ENCODE data around the gene TLX1.

TLX1 gene

DNA sequence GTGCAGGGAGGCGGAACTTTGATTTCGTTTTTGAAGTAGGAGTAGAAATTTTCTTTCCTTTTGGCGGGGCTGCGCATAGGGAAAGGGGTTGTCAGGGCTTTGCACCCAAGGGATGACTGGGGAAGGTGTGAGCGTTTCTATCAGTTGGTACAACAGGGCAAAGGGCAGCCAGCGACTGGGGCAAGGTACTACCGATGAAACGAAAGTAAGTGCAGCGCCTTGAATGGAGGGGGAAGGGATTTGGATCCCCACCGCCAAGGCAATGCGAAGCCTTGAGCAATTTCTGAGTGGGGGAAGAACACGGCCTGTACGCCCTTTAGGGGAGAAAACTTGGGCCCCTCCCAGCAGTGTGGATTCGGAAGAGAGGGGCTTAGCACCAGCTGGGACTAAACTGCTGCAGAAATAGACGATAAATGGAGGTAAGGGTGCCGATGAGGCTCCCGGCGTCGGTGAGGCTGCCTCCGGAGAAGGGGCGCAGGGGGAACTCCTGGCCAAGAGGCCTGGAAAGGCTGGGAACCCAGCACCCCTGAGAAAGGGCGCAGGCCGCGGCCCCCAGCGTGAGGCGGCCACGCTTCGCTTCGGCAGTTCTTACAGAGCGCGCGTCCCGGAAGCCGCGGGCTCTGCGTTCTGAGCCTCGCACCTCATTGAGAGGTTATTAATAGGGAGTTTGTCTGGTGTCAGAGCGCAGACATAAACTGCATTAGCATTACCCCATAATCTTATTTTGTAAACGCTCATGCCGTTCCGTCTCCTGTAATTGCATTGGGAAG is 10.0 kb upstream of the TLX1 start:
- TF ChIP-seq, protein P1, sequence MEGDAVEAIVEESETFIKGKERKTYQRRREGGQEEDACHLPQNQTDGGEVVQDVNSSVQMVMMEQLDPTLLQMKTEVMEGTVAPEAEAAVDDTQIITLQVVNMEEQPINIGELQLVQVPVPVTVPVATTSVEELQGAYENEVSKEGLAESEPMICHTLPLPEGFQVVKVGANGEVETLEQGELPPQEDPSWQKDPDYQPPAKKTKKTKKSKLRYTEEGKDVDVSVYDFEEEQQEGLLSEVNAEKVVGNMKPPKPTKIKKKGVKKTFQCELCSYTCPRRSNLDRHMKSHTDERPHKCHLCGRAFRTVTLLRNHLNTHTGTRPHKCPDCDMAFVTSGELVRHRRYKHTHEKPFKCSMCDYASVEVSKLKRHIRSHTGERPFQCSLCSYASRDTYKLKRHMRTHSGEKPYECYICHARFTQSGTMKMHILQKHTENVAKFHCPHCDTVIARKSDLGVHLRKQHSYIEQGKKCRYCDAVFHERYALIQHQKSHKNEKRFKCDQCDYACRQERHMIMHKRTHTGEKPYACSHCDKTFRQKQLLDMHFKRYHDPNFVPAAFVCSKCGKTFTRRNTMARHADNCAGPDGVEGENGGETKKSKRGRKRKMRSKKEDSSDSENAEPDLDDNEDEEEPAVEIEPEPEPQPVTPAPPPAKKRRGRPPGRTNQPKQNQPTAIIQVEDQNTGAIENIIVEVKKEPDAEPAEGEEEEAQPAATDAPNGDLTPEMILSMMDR (IDR thresholded peaks at IDR 0.05; ENCODE audit: low read depth, low read length) = no peak
- H3K4me3 ChIP-seq (ENCODE audit: low read depth, low read length) = peak overlapping the region; percentile 55

DNA sequence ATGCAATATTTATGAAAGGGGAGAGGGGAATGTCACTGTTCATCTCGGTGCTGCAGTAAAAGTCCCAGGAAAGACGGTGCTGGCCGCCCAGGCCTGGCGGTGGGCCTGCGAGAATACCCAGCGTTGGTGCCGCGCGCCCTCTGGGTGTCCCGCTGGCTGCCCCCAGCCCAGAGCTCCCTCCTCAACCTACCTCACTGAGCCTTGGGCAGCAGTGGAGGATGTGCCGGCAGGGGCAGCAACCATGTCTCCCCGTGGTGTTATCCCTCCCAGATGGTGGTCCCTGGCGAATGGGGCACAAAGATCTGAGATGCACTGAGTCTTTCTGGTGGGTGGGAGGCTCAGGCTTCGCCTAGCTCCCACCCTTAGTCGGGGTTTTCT is 9.5 kb upstream of the TLX1 start:
- TF ChIP-seq, protein P1 (IDR thresholded peaks at IDR 0.05; ENCODE audit: low read depth, low read length) = no peak
- H3K4me3 ChIP-seq (ENCODE audit: low read depth, low read length) = no peak overlapping the region; the same call in 1 of the 2 replicates

DNA sequence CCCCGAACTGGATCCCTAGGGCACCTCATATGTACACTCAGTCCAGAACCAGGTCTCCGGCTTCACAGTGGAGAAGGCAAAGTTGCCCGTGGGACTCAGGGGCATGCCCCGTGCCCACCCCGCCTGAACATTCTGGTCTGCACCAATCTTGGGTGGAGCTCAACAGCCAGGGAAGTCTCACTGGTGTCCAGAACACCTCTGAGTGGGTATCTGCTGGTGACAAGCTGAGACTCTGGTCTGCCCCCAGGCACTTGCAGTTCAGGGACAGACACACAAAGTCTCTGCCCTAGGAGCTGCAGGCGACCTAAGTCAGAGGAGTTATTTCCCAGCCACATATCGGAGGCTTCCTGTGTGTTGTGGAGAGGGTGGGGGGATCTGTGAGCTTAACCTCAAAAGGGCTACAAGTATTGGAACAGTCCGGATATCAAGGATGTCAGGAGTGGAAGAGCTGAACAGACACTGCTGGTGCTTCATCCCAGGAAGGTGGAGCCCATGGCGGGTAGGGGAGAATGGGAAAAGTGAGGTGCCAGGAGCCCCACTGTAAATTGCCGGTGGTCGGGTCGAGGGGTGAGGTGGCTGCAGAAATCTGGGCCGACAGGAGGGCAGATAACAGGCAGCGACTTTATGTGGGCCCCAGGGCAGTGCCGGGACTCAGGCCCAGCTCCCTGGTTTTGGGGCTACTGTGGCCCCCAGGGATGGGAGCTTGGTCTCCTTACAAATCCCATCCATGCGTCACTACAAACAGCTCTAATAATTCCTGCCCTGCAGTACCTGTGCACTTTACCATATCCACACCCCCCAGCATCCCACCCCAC is 8.6 kb upstream of the TLX1 start:
- TF ChIP-seq, protein P1 (IDR thresholded peaks at IDR 0.05; ENCODE audit: low read depth, low read length) = no peak
- H3K4me3 ChIP-seq (ENCODE audit: low read depth, low read length) = no peak overlapping the region

DNA sequence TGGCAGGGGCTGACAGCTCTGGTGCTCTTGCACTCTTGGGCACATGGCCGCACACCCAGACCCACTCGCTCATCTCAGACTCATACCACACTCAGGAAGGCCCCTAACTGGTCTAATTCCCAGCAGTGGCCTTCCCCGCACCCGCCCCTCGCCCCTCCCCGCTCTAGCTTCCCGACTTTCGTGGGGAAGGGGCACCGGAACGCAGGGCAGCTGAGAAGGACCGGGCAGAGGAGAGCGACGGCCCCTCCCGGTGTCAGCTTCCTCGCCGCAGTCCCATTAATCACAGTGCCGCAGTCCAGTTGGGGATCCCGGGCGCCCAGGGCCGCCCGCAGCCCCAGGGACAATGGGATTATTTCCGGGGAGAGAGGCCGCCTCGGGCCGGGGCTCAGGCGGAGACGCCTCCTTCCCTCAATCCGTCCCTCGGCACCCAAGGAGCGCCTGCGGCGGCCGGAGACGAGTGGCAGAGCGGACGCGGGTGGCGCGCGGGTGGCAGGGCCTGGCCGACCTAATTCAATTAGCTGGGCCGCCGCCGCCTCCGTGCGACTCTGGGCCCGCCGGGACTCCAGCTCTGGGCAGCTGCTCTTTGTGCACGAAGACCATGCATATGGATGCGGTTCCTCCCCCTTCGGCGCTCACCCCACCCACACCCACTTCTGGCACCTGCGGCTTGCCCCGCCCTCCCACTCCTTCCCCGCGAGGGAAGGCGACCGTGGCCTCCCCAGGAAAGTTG is 7.8 kb upstream of the TLX1 start:
- TF ChIP-seq, protein P1 (IDR thresholded peaks at IDR 0.05; ENCODE audit: low read depth, low read length) = no peak
- no peak overlapping the region for H3K4me3 ChIP-seq (ENCODE audit: low read depth, low read length)

DNA sequence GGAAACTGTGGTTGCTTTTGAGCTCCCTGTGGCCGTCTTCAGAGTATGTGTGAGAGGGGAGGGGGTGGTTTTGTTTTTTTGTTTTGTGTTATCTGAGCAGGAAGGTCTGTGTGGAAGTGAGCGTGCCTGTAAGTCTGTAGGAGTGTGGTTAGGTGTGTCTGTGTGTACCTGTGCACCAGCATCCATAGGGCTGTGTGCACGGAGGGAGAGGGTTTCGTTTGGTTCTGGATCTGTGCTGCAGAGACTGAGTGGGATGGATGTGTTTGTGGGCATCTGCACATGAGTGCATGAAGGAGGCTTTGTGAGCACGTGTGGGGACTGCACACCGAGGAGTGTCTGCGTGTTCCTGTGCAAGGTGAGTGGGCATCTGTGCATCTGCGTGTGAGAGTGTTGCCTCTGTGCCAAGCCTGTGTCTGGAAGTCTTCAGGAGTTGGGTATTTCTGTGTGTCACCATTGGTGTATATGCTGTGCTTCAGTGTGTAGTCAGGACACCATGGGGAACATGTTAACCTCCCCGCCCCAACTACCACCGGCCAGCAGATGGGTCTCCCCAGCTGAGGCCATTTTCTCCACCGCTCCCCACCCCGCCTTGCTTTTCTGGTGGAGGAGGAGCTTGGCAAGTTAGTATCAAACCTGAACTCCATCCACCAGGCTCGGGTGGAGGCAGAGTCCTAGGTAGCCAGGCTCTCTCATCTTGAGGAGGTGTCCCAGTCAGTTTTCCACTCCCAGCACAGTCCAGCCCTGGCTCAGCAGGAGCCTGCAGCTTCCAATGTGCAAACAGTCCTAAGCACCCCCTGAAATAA is 7.1 kb upstream of the TLX1 start:
- H3K4me3 ChIP-seq (ENCODE audit: low read depth, low read length) = no peak overlapping the region

DNA sequence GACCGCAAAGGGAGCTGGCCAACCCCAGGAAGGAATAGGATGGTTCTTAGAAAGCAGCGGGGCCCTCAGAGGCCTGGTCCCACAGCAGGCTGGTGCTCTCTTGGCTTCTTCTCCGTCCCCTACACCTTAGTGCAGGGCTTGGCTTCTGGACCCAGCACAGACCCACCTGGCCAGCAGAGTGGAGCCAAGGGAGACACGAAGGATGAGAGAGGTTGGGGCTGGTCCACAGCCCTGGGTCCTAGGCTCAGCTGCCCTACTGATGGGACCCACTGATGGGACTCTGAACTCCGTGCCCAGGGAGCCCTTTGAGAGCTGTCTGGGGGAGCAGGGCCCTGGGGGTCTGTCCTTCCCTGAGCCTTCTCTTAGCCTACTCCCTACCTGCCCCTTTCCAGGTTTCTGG is 6.2 kb upstream of the TLX1 start:
- TF ChIP-seq, protein P1 (IDR thresholded peaks at IDR 0.05; ENCODE audit: low read depth, low read length) = no peak
- H3K4me3 ChIP-seq (ENCODE audit: low read depth, low read length) = no peak overlapping the region

More for the DNA sequence above, 7.1 kb upstream of the TLX1 start:
- TF ChIP-seq, protein P1 (IDR thresholded peaks at IDR 0.05; ENCODE audit: low read depth, low read length) = no peak

Data from WI38 (cell line).